NCI-H2196 treated with DMSO at 0.1 percent for 48 hours (cell line): ENCODE data around the gene ZBTB39.

Source experiments
- DNase-seq: peaks from one replicate; lab custom pipeline; 2025; ENCODE audit not compliant: unreplicated experiment; lab: John Stamatoyannopoulos, UW

The ZBTB39 gene

DNA sequence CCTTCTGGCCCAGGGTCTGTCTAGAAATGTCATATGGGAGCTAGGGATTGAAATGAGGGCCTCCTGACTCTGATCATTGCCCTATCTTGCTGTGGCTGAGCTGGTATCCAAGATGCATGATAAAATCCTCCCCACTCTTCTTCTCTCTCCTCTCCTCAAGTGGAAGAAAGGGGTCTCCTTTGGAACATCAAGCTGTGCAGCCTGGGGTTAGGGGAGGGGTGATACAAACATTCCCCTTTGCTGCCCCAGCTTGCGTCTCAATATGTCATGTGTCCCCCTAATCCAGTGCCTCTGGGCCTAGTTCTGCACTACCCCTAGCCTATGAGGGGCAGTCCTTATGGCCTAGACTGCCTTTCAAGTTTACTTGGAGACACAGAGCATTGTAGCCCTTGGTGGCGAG, 57.5 kb downstream of the ZBTB39 start:
- no peak for DNase-seq
